GOT3 (cell line): ENCODE data around the gene GMIP.
"Not testable (repeated sequence)": the region's sequence is repeated elsewhere in the genome, so short reads cannot be mapped to it uniquely, and the experiment has no call there.

Experiments
- DNase-seq: peaks from one replicate; lab custom pipeline; 2025; ENCODE audit warnings: mixed read lengths; lab: John Stamatoyannopoulos, UW

GMIP gene

DNA sequence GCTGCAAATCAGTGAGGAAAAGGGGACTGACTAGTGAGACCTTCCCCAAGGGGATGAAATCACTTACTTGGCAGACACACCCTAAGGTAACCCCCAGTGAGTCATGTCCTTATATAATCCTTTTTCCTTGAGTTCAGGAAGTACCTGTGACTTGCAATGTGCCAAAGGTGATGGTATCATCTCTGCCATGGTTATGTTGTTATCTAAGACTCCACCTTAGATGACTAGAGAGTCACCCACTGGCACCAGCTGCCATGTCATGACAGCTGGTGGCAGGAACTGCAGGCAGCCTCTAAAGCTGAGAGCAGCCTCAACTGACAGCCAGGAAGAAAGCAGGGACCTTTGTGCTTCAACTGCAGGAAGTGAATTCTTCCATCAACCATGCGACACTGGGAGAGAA lies 37.4 kb downstream of the GMIP start:
- DNase-seq, result no peak

DNA sequence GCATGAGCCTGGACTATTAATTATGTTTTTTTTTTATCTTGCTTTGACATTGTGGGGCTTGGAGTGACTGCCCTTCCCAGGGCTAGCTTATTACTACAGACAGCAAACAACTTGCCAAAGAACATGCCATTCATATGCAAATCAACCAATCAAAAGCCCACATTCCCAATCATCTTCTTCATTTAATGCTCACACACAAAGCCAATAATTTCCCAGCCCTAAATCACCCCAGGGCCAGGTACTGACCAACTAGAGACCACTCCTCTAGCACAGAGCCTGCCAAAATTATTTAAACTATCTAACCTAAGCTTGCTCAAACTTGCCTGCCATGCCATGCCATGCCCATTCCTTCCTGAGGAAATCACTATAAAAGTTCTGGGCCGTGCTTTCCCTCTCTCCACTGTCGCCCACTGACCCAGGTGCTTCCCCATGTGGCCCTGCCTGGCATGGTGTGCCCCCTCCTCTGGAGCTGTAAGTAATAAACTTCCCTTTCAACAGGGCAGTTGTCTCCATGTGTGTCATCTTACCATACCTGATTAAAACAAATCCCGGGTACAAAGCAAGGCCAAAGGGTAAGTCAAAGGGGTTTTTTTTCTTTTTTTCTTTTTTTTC lies 40.6 kb downstream of the GMIP start:
- DNase-seq, result no peak

- DNase-seq, result no peak
Observed at GRCh38 chr19:19602136-19602712, 41.2 kb downstream of the GMIP start.

- no peak for DNase-seq
Observed at GRCh38 chr19:19600793-19601330, 42.6 kb downstream of the GMIP start.

GRCh38 chr19:19598728-19599451 lies 44.6 kb downstream of the GMIP start:
- not testable (repeated sequence) for DNase-seq

GRCh38 chr19:19597809-19598306 lies 45.6 kb downstream of the GMIP start:
- DNase-seq, result no peak

- DNase-seq, result no peak
Observed at GRCh38 chr19:19595171-19595701, 48.2 kb downstream of the GMIP start.

GRCh38 chr19:19594381-19594780 lies 49.1 kb downstream of the GMIP start:
- DNase-seq, result no peak

DNA sequence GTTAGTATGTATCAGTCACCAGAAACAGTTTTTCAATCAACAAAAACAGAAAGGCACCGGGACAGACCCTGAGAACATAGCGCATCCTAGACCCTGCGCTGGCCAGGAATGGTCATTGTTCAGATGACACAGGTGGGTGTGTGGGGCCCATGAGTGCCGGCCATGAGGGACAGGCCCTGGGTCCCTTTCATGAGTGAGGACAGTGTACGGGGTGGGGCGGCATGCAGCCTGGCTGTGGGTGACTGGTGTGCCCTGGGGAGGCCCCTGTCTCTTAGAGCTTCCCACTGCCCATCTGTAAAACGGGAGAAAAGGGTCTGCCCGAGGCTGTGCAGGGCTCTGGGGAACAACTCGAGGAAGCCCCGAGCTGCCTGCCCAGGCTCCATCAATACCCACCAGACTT lies 50.8 kb downstream of the GMIP start:
- DNase-seq, result no peak

DNA sequence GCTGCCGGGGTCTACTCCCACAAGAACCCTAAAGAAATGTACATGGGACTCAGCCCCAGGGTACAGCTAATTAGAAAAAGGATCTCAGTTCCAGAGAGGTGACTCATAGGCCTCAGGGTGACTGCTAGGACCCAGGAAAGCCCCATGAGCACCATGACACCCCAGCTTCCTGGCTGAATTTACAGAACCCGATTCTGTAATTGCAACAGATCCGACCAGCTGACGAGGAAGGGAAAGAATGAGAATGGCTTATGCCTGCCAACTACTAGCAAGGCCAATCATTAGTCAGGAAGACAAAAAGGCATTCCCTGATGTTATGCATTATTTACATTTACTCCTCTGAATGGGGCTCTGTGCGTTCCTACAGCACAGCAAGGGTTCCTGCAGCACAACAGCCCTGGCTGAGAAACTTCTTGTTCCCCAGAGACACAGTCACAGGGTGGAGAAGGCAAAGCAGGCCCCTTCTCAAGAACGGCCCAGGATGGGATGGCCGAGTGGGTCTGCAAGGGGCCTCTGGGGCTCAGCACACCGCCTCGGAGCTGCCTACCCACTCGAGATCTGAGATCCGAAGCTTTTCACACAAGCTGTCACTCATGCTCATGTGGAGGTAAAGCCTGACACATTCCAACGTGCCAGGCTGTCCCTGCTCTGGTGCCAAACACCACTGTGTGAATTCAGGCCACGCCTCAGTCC lies 52.2 kb downstream of the GMIP start:
- DNase-seq, result peak; percentile 53

DNA sequence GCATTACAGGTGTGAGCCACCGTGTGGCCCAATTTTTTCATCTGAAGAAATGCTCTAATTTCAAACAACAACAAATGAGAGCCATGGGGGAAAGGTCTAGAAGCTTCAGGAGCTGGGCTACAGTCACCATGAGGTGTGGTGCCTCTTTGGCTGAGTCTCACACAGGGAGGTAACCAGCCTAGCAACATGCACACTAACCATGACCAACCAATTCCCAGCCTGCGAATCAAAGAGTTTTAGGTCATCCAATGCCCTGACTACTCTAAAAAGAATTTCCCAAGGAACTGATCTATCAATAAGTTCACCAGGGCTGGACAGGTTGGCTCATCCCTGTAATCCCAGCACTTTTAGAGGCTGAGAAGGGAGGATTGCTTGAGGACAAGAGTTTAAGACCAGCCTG lies 54.9 kb downstream of the GMIP start:
- no peak for DNase-seq

DNA sequence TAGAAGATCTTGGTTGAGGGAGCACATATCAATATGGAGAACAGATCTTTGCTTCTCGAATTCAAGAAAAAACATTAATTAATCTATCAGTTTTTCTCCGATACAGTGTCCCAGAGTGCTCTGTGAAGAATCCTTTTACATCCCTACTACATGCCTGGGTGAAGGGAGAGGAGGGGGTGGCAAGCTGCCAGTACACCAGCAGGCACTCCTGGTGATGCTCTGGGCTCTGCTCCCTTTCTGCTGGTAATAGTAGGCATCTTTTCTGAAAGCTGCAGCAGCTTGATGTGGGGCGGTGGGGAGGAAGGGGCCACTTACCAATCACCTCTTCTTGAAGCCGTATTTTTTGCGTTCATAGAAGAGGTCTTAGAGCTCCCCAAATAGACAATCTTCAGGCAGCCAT lies 55.7 kb downstream of the GMIP start:
- no peak for DNase-seq

DNA sequence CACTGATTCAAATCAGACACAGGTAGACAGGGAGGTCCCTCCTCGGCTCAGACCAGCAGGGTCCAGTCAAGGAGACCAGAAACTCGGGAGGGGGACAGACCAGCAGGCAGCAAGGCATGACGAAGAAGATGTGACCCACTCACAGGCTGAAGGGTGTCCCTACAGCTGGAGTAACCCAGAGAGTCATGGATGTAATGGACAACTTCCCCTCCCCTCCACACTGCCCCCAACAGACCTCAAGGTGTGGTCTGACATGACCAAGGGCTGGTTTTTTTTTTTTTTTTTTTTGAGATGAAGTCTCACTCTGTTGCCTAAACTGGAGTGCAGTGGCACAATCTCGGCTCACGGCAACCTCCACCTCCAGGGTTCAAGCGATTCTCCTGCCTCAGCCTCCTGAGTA lies 59.1 kb downstream of the GMIP start:
- no peak for DNase-seq

DNA sequence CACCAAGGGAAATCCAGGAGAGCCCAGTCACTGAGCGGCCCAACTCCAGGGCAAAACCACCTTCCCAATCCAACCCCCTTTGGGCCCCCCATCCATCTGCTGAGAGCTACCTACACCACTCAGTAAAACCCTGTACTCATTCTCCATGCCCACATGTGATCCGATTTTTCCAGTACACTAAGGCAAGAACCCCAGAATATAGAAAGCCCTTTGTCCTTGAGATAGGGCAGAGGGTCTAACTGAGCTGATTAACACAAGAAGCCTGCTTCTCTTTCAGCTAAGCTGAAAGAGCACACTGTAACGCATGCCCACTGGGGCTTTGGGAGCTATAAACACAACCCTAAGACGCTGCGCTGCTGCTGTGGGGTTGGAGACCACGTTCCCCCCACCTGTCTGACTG lies 61.0 kb downstream of the GMIP start:
- DNase-seq, result no peak

DNA sequence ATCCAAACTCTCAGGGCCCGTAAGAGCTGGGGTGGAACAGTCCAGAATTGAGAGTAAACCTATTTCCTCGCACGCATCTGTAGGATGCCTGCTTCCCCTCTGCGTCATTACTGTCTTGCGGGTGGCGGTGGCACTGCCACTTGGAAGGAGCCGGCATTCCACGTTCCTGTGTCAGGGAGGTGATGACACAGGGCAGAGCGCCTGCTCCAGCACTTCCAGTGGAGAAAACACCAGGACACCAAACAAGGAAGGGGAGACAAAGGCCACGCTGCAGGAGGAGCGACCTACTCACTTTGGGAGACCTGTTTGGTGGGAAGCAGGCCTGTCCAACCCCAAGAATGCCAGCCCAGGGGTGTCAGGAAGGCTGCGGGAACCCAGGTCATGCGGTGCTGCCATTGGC lies 62.1 kb downstream of the GMIP start:
- DNase-seq, result no peak

DNA sequence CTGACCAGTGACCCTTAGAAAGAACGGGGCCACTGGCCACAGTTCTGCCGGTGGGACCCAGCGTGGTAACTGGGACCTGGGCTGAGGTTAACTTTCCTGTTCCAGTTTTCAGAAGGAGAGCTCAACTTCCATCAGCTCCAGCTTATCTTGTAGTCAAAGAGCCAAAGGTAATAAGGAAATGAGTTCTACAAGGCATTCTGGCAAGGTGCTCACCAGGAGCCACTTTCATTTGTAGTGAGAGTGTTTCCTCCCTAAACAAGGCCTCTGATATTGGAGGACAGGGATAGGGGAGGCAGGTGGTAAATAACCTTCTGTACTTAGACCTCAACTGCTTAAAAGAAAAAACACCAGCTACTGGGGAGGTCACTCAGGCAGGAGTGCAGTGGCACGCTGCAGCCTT lies 63.0 kb downstream of the GMIP start:
- no peak for DNase-seq

DNA sequence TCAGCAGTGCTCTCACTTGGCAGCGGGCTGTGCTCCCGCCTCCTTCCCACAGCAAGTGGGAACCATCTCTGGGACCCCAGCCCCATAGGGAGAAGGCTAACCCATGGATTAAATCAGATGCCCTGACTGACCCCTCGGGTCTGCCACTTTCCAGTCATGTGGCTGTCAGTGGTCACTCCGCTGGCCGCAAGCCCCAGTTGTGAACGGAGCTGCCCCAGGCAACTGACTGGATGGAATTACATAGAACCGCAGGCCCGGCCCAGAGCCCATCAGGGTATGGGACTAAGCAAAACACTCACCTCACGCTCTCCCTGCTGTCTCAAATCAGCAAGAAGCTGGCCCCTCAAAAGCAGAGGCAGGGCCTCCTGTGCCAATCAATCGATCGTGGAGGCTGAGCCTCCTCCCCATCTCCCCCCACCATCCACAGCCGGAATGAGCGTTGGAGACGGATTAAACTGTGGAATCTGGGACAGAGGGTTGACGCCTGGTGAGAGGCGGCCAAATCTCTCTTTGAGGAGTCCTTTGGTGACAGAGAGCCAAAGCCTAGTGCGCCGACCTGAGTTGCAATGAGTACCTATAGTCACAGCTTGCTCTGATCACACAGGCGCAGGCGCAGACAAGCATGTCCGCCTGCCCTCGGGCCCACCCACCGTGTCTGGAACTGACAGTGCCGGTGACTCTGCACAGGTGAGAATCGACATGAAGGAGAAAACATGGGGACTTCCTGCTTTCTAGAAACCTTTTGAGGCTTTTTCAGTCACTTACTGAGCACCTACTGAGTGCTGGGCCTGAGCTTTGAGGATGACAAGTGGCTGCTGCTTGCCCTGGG lies 63.7 kb downstream of the GMIP start:
- DNase-seq, result no peak
